ENCODE results near the gene SORBS2. TPM values are rescaled to one million over a fixed set of nuclear protein-coding genes. Genes with fewer than 3 reads are reported as not detected.

The SORBS2 gene
- total and polyA plus RNA-seq, 2 of the 8 experiments (the other 6 are each of a cell fraction or from before 2014, with no cell fraction given), result 73.0 to 87.1 TPM

- no peak for TF ChIP-seq HDAC2 (IDR thresholded peaks at IDR 0.05; ENCODE audit: borderline replicate concordance in 1 of 2, low read depth in 2 of 2, low read length in 2 of 2)
- no peak for TF ChIP-seq SP4 (IDR thresholded peaks at IDR 0.05; ENCODE audit: low read length)
Observed at GRCh38 chr4:185585211-185585610, 226.8 kb downstream of the SORBS2 start (continued).
